Fibroblast of mammary gland (primary cell): ENCODE measurements around the gene GDPD3.
A peak's percentile ranks its signal among the peaks of the same experiment; 100 is the strongest.

Experiments used
- DNase-seq: peaks from one replicate; pipeline ENCODE4 v3.0.0-alpha.2; 2010; ENCODE audit warnings: low read depth
- H3K4me3 ChIP-seq: 2 replicates; pipeline ENCODE4 v1.5.1; 2011; ENCODE audit warnings: low read depth, mild to moderate bottlenecking, low read length, moderate library complexity; ENCODE audit not compliant: control insufficient read depth
- TF ChIP-seq, protein P1 (sequence below): conservative IDR thresholded peaks from 2 replicates; pipeline ENCODE4 v1.5.1; 2011; ENCODE audit warnings: low read depth, low read length, inconsistent platforms; ENCODE audit not compliant: control insufficient read depth, insufficient read depth

Gene GDPD3

DNA sequence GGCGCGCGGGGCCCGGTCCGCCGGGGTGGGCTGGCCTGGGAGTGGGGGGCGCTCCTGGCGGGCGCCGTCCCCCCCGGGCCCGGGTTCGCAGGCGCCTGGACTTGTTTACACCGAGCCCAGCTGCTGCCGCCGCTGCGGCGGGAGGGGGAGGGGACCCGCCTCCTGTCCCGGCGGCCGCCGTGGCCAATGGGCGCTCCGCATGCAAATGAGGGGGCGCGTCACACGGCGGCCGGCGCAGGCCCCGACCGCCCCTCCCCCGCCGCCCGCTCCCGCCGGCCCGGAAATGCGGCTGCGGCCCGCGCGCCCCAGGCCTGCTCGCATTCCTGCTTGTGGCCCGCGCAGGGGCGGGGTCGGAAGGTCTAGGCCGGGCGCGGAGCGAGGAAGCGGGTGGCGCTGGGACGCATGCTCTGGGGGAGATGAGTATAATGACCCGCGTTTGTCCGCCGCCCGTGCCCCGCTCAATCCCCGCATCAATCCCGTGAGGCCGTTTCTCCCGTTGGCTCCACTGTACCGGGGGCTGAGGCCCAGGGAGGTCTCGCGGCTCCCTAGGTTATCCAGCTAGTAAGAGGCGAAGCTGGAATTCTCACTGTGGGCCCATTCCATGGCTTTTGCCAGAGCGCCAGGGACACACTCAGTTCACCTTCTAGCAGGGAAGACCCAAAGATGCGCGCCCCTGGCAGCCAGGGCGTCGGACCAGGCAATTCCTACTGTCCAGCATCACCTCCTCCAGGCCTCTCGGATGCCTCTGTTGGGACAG, 17.1 kb downstream of the GDPD3 start, which contains the start of gene YPEL3:
Gene YPEL3, minus strand, starts transcription at position 109 of the 757 bp plus-strand sequence. CDS start 731 bp downstream, outside the sequence.
- DNase-seq = peak; percentile 79
- TF ChIP-seq, protein P1, sequence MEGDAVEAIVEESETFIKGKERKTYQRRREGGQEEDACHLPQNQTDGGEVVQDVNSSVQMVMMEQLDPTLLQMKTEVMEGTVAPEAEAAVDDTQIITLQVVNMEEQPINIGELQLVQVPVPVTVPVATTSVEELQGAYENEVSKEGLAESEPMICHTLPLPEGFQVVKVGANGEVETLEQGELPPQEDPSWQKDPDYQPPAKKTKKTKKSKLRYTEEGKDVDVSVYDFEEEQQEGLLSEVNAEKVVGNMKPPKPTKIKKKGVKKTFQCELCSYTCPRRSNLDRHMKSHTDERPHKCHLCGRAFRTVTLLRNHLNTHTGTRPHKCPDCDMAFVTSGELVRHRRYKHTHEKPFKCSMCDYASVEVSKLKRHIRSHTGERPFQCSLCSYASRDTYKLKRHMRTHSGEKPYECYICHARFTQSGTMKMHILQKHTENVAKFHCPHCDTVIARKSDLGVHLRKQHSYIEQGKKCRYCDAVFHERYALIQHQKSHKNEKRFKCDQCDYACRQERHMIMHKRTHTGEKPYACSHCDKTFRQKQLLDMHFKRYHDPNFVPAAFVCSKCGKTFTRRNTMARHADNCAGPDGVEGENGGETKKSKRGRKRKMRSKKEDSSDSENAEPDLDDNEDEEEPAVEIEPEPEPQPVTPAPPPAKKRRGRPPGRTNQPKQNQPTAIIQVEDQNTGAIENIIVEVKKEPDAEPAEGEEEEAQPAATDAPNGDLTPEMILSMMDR = no peak

DNA sequence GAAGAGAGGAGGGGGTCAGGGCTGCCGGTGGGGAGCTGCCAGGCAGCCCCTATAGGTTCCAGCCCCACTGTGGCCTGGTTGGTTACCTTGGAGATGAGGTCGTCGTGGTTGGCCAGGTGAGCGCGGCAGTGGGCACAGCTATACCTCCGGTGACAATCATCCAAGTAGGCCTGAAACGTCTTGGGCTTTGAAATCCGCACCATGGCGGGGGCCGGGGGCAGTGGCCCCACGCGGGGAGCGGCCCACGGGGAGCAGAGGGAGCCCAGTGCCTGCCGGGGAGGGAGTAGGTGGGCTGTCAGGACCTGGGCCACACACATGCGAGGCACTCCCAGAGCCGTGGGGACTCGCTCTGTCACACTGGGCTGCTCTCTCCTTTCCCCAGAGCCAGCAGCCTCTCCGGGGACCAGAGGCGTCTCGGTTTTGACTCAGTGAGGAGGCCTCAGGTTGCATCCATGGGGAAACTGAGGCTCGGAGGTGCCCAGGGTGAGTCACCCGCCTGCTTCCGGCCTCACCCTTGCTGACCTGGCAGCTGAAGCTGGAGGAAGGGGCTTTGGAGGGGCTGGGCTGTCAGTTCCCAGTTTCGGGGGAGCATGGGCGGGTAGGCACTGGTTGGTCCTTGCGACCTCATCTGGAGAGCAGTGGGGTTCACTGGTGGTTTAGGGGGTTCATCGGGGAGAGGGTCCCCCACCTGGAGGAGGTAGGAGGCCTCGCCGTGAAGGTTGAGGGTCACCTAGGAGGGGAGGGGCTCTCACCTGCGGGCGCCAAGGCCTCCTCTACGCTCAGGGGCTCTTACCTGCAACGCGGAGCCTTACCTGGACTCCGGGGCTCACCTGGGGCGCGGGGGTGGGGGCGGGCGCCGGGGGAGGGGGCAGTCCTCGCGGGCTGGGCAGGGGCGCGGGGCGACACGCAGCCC, 17.9 kb downstream of the GDPD3 start:
- DNase-seq = no peak
- peak overlapping the region; percentile 48 for H3K4me3 ChIP-seq
- TF ChIP-seq, protein P1 = no peak

More for the DNA sequence above, 17.1 kb downstream of the GDPD3 start, which contains the start of gene YPEL3:
- H3K4me3 ChIP-seq = peak within 1 kb of the TSS; percentile 48

DNA sequence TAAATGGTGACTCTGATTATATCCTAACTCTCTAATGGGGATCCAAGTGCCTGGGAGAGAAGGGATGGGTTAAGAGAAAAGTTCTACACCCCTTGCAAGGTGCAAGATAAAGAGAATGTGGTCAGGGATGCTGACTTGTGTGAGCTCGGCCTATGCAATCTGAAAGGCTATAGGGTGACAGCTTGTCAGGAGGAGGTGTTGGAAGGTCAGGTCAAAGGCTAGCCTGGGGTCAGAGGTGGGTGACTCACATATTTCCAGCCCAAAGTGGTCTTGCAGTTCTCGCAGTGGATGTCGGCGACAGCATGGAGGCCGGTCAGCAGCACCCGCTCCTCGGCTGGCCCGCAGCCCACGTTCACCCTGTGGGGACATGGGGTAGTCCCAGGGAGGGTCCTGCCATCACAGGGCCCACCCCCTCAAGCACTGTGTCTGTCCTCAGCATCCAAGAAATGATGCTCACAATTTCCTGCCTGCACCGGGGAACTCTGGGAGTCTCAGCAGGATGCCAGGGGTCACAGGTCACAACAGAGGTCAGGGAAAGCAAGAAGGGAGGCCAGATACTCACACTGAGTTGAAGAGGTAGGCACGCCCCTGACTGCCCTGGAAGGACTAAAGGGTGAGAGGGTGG, 18.7 kb downstream of the GDPD3 start:
- TF ChIP-seq, protein P1 = no peak
- no peak overlapping the region for H3K4me3 ChIP-seq

DNA sequence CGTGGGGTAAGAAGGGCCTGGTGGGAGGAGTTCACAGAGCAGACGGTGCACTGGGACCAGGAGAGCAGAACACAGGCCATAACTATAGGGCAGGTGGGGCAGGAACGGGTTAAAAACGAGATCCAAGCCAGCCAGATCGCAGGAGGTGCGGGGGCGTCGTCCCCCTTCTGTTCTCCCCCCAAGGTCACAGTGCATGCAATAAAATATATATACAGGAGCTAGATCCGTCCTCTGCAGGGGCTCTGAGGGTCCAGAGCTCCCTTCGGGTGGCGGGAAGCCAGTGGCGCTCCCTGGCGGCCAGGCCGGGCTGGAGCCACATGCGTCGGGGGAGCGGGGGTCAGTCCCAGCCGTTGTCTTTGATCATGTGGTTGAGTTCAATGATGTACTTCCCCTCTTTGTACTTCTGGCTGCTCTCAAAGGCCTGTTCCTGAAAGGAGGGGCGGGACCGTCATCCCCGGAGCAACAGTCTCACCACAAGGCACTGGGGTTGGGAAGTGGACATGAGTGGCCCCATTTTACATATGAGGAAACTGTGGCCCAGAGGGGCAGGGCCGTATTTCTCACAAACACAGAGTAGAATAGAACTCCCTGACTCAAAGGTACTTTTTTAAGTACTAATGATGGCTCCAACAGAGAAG, 20.8 kb downstream of the GDPD3 start:
- DNase-seq = peak; percentile 81

More for the DNA sequence above, 18.7 kb downstream of the GDPD3 start:
- DNase-seq = no peak

DNA sequence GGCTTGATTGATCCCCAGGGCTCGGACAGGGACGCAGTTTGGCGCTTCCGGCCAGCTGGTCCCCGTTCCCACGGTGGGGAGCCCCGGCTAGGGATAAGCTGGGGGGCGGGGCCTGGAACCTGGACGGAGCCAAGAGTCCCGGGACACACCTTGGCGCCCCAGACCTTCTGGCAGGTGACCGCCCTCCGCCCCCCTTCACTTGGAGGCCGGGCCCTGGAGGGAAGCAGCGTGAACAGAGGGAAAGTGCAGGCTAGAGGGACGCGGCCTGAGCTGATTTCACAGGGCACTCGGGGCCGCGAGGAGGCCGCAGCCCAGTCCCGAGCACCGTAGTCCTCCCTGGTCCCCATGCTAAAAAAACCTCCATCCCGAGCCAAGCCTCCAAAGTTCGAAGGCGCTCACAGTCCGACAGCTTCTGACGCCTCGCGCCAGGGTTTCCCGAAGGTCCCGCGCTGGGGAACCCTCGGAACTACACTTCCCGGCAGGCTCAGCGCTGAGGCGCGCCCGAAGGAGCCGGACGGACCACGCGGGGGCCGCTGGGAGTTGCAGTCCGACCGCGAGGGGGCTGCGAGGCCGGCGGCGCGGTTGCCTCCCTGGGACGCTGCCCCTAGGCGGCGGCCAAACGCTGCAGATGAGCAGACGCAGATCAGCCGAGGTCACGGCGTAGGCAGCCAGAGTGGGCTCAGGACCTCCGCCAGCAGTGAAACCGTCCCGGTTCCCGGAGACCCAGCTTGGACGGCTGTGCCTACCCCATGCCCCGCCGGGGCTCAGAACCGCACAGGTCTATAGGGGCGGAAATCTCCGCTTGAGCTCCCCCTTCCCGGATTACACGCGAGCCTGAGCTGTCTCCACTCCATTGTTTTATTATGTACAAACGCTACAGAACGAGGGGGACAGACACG, 21.6 kb downstream of the GDPD3 start, which contains the start of gene TBX6:
Gene TBX6, minus strand, starts transcription at position 451 of the 899 bp plus-strand sequence. CDS start 731 bp downstream, outside the sequence.
- H3K4me3 ChIP-seq = peak within 1 kb of the TSS; percentile 56

More for the DNA sequence above, 20.8 kb downstream of the GDPD3 start:
- TF ChIP-seq, protein P1 = peak; percentile 65
- peak overlapping the region; percentile 56 for H3K4me3 ChIP-seq

More for the DNA sequence above, 21.6 kb downstream of the GDPD3 start, which contains the start of gene TBX6:
- peak; percentile 84 for DNase-seq
- TF ChIP-seq, protein P1 = peak; percentile 52
